GM23248 (cell line): ENCODE results near the gene PTPRD.

Source experiments
- EZH2 ChIP-seq: fragments of 200-600 bp; sonication (generic); IDR thresholded peaks from 2 replicates; pipeline ENCODE4 v1.6.1; 2018; ENCODE audit warnings: antibody characterized with exemption, mild to moderate bottlenecking; ENCODE audit not compliant: insufficient read depth, poor library complexity, severe bottlenecking
- EZH2phosphoT487 ChIP-seq: fragments of 200-600 bp; sonication (generic); IDR thresholded peaks from 2 replicates; pipeline ENCODE4 v1.6.1; 2018; ENCODE audit warnings: antibody characterized with exemption, moderate library complexity, mild to moderate bottlenecking, low read depth; ENCODE audit not compliant: insufficient read depth

DNA sequence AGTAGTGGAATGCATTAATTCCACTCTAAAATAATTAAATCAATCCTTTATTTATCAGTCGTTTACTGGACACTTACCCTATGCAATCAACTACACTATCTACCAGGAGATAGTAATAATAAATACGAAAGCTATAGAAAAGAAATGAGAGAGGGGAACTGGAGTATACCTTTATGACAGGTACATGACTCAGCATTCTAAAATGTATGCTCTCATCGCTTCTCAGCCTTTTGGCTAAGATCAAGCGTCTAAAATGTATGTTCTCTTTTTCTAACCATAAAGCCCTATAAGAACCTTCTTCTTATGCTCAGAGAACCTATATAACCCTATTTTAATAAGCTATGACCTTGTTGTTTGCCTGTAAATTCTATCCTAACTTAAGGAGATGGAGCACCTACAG lies 2059.4 kb downstream of the PTPRD start:
- TF ChIP-seq EZH2, result no peak
- no peak for TF ChIP-seq EZH2phosphoT487
